Cardiac muscle cell (in vitro differentiated cells and primary cell): Measurements from ENCODE around the gene IGF2BP1. TPM values are rescaled to one million over a fixed set of nuclear protein-coding genes. Genes with fewer than 3 reads are reported as not detected.

Experiments
- DNase-seq, 2 donors: peaks; one replicate each; pipeline versions ENCODE4 v3.0.0 to v3.0.0-alpha.2; 2010 to 2017; ENCODE audit warnings: low read depth in 1 of 2, low spot score in 1 of 2
- H3K27ac ChIP-seq: fragments of 200-600 bp; sonication (generic); 2 replicates; pipeline ENCODE4 v1.5.1; 2016
- H3K27me3 ChIP-seq: fragments of 200-600 bp; sonication (generic); 2 replicates; pipeline ENCODE4 v1.6.0; 2016; ENCODE audit warnings: control low read depth
- H3K36me3 ChIP-seq: fragments of 200-600 bp; sonication (generic); 2 replicates; pipeline ENCODE4 v1.5.1; 2016; ENCODE audit warnings: control low read depth
- H3K4me1 ChIP-seq: fragments of 200-600 bp; sonication (generic); 2 replicates; pipeline ENCODE4 v1.8.1; 2017; ENCODE audit warnings: low read depth, mild to moderate bottlenecking, mixed run types
- H3K4me3 ChIP-seq: fragments of 200-600 bp; sonication (generic); 2 replicates; pipeline ENCODE4 v1.5.1; 2016; ENCODE audit warnings: mild to moderate bottlenecking
- H3K9me3 ChIP-seq: fragments of 200-600 bp; sonication (generic); 2 replicates; pipeline ENCODE4 v1.5.1; 2017; ENCODE audit warnings: low read depth, mild to moderate bottlenecking, control low read depth
- CTCF ChIP-seq: IDR thresholded peaks from 2 replicates; pipeline ENCODE4 v1.5.1; 2012; ENCODE audit warnings: low read depth, mild to moderate bottlenecking, low read length
- polyA plus RNA-seq: library from polyadenylated mRNA; unstranded; fragments of >200 nt; fragmentation: Nextera tagmentation; extraction: Ambion mirVana; gene quantifications from 2 replicates; pipeline ENCODE4 v1.2.1, GENCODE V29; 2016
- total RNA-seq: library from RNA; depleted of rRNA; stranded (reverse); fragments of >200 nt; gene quantifications from 2 replicates; pipeline ENCODE4 v1.2.3, GENCODE V29; 2016

IGF2BP1 gene
- total and polyA plus RNA-seq, 2 experiments from 2014 or later = 18.7 to 74.0 TPM

DNA sequence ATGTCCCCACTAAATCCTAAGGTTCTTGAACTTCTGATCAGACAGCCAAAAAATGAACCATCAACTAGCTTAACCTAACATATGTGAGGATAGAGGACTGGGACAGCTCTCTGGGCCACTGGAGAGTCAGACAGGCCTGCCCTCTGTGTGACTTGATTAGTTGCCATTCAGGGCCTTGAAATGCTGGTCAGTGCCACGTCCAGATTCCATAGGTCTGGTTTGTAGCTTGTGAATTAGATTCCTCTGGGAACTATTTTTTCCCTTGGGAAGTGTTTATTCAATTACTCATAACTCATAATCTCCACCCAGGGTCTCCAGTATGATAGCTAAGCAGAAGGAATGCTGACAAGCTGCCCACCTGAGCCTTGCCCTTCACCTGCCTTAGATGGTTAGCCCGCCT, 48.2 kb downstream of the IGF2BP1 start:
- no peak overlapping the region for H3K27ac ChIP-seq
- H3K4me3 ChIP-seq = no peak overlapping the region
- peaks cover 95% of the 10 kb centered on the region for H3K36me3 ChIP-seq
- no peaks in the 10 kb centered on the region for H3K4me1 ChIP-seq
- TF ChIP-seq CTCF = no peak
- H3K27me3 ChIP-seq = no peaks in the 10 kb centered on the region
- DNase-seq = no peak
- no peaks in the 10 kb centered on the region for H3K9me3 ChIP-seq

GRCh38 chr17:49046912-49047311, 49.7 kb downstream of the IGF2BP1 start:
- DNase-seq = no peak
- TF ChIP-seq CTCF = no peak
- Histone ChIP-seq H3K9me3 (no peaks in the 10 kb centered on the region), H3K4me3 (no peak overlapping the region), H3K36me3 (peaks cover 95% of the 10 kb centered on the region), H3K4me1 (no peaks in the 10 kb centered on the region), H3K27ac (no peak overlapping the region), H3K27me3 (no peaks in the 10 kb centered on the region)

DNA sequence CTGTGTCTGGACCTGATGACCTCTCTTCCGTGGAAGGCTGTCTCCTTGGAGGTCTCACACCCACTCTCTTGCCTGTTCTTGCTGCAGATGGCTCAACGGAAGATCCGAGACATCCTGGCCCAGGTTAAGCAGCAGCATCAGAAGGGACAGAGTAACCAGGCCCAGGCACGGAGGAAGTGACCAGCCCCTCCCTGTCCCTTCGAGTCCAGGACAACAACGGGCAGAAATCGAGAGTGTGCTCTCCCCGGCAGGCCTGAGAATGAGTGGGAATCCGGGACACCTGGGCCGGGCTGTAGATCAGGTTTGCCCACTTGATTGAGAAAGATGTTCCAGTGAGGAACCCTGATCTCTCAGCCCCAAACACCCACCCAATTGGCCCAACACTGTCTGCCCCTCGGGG, 52.1 kb downstream of the IGF2BP1 start:
- no peaks in the 10 kb centered on the region for H3K27me3 ChIP-seq
- H3K9me3 ChIP-seq = no peaks in the 10 kb centered on the region
- no peak overlapping the region for H3K4me3 ChIP-seq
- TF ChIP-seq CTCF = no peak
- no peaks in the 10 kb centered on the region for H3K4me1 ChIP-seq
- DNase-seq = no peak
- no peak overlapping the region for H3K27ac ChIP-seq
- peaks cover 89% of the 10 kb centered on the region for H3K36me3 ChIP-seq

DNA sequence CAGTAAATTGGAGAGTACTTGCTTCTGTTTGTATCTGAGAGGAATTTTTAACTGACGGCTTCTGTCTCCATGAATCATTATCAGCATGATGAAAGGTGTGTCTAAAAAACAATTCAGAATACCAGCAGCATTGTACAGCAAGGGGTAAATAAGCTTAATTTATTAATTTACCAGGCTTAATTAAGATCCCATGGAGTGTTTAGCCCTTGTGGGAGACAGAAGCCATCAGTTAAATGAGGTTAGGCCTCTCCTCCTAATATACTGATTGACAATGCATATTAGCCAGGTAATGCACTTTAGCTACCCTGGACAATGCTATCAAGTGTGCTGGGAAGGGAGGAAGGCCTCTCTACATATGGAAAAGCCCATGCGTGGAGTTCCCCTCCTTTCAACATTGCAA, 53.4 kb downstream of the IGF2BP1 start:
- DNase-seq = no peak
- Histone ChIP-seq H3K27ac (no peak overlapping the region), H3K36me3 (peaks cover 76% of the 10 kb centered on the region), H3K9me3 (no peaks in the 10 kb centered on the region), H3K27me3 (no peaks in the 10 kb centered on the region), H3K4me1 (no peaks in the 10 kb centered on the region), H3K4me3 (no peak overlapping the region)
- TF ChIP-seq CTCF = no peak

DNA sequence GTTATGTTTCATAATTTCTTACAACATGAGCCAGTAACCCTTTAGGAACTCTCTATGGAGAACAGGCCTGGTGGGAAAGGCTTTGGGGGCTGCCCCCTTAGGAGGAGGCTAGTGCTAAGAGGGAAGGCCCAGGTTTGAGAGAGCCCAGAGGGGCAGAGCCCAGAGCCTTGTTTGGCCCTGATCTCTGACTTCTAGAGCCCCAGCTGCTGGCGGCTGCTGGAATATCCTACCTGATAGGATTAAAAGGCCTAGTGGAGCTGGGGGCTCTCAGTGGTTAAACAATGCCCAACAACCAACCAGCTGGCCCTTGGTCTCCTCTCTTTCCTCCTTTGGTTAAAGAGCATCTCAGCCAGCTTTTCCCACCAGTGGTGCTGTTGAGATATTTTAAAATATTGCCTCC, 54.1 kb downstream of the IGF2BP1 start:
- Histone ChIP-seq H3K4me1 (no peaks in the 10 kb centered on the region), H3K9me3 (no peaks in the 10 kb centered on the region), H3K36me3 (peaks cover 69% of the 10 kb centered on the region), H3K27ac (peak overlapping the region; percentile 34), H3K27me3 (no peaks in the 10 kb centered on the region), H3K4me3 (no peak overlapping the region)
- DNase-seq = no peak
- no peak for TF ChIP-seq CTCF
